Psoas muscle (tissue), 8 donors: ENCODE results near the gene IP6K3. TPM values are rescaled to one million over a fixed set of nuclear protein-coding genes. Genes with fewer than 3 reads are reported as not detected.
A peak's percentile ranks its signal among the peaks of the same experiment; 100 is the strongest.

Source experiments
- ATAC-seq, 4 donors: fragments of 200-7000 bp; cut with Tn5 transposase; one replicate each; pipeline ENCODE4 v1.9.1; 2020; ENCODE audit warnings: moderate library complexity in 3 of 4, mild to moderate bottlenecking in 2 of 4
- DNase-seq, 2 donors: peaks; one replicate each; pipeline ENCODE4 v3.0.0-alpha.2; 2020
- H3K27ac ChIP-seq: fragments of 200-600 bp; one replicate; pipeline ENCODE4 v1.8.0; 2022
- H3K27me3 ChIP-seq, 3 donors: fragments of 200-600 bp in 1 of 3; one replicate each; pipeline versions ENCODE4 v1.6.1 to v1.8.0; 2013 to 2022; ENCODE audit warnings: low read length in 2 of 3, mild to moderate bottlenecking in 2 of 3, moderate library complexity in 1 of 3; ENCODE audit not compliant: insufficient read depth in 3 of 3
- H3K36me3 ChIP-seq, 2 donors: fragments of 200-600 bp in 1 of 2; one replicate each; pipeline versions ENCODE4 v1.6.1 to v1.8.0; 2013 to 2022; ENCODE audit warnings: low read depth in 1 of 2, mild to moderate bottlenecking in 1 of 2, moderate library complexity in 1 of 2; ENCODE audit not compliant: insufficient read depth in 1 of 2
- H3K4me1 ChIP-seq: fragments of 200-600 bp; one replicate; pipeline ENCODE4 v1.8.0; 2022
- H3K4me3 ChIP-seq: fragments of 200-600 bp; one replicate; pipeline ENCODE4 v1.8.0; 2022; ENCODE audit warnings: mild to moderate bottlenecking
- H3K9me3 ChIP-seq: fragments of 200-600 bp; one replicate; pipeline ENCODE4 v1.8.0; 2022
- WGBS, 3 donors: extraction: QIAGEN DNeasy Blood & Tissue Kit; methylation state at CpG; one replicate each; pipeline versions ENCODE4 v1.1.6 to v1.1.7; 2013; 5-methylcytosine and 5-hydroxymethylcytosine counted together
- intact Hi-C, 2 donors: fragments of 100-400 bp; cut with DNase I; formaldehyde crosslinking; loops; one replicate each; pipeline versions ENCODE4 v1.11.0 to v1.14.2; 2022
- polyA plus RNA-seq, 3 donors: library from polyadenylated mRNA; stranded (reverse); fragments of 200-250 nt; gene quantifications; one replicate each; pipeline ENCODE4 v1.2.3, GENCODE V29; 2013
- total RNA-seq, 4 donors: library from RNA; stranded (reverse); fragmentation: NEBNext Ultra II Directional in 2 of 4; extraction: Animal tissue kit (Norgen Biotek cat#: 25700) in 2 of 4; gene quantifications; one replicate each; pipeline versions ENCODE4 v1.2.1 to v1.2.4, GENCODE V29; 2021 to 2023
- TF ChIP-seq, protein P1 (sequence below): fragments of 200-600 bp; IDR thresholded peaks from one replicate; pipeline ENCODE4 v1.8.0; 2022; ENCODE audit warnings: antibody characterized with exemption
- donor health status: healthy with polysubstance abuse.
- donor health status: DM: no; HTN: no; CAD: no; lungs with moderate emphysema.
- donor health status: Bipolar disorder and iron deficiency.
- donor health status: healthy.
- donor health status: DM: yes; HTN: yes; CAD: no.
- donor health status: DM: no; HTN: no; CAD: no.
- donor health status: DM: no; HTN: no; CAD: no.
- donor health status: DM: yes; HTN: yes; CAD: no.

IP6K3 gene
- total and polyA plus RNA-seq, 7 donors: 95.7 to 363 (median 220) TPM

DNA sequence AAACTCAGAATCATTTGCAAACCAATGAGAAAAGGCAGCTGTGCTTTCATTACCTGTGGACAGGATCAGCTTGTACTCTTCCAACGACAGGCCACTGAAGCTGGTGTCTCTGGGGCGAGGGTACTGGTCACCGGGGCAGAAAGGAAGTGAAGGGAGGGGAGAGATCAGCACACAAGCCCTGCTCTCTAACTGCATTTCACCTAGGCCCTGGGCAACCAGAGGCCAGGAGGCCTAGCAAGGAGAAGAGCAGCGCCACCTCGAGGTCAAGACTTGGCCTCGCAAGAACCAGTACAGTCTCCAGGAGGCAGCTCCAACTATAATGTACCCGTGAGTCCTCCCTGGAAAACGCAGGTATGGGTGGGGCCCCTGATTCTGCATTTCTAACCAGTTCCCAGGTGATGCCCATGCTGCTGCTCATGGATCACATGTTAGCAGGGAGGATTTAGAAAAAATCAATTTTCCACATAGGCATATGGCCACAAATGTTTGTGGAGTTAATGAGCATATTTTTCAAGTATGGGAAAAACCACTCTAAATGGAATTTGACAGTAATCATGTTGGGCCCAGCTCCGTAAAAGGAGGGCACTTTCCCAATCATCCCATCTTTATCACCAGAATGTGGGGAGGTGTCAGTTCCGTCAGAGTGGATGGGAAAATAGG, 46.2 kb downstream of the IP6K3 start:
- Histone ChIP-seq H3K4me1 (peaks cover 36% of the 10 kb centered on the region), H3K27me3 (no peaks in the 10 kb centered on the region), H3K36me3 (peaks cover 6 to 45% of the 10 kb centered on the region in 2 donors), H3K27ac (no peak overlapping the region), H3K4me3 (peak overlapping the region; percentile 5), H3K9me3 (no peaks in the 10 kb centered on the region)
- intact Hi-C loops: loop anchor here (5.0 to 10.0 kb wide), 2 partner anchors 113 to 454 kb away; no protein-coding TSS in a partner anchor
- peak; percentile 79 to 83 (median 80) for ATAC-seq
- peak; percentile 65 to 83 for DNase-seq
- WGBS, 3 donors: 51 to 56% (median 52%) methylated on average over 10 of the region's 10 CpGs
- TF ChIP-seq, protein P1, sequence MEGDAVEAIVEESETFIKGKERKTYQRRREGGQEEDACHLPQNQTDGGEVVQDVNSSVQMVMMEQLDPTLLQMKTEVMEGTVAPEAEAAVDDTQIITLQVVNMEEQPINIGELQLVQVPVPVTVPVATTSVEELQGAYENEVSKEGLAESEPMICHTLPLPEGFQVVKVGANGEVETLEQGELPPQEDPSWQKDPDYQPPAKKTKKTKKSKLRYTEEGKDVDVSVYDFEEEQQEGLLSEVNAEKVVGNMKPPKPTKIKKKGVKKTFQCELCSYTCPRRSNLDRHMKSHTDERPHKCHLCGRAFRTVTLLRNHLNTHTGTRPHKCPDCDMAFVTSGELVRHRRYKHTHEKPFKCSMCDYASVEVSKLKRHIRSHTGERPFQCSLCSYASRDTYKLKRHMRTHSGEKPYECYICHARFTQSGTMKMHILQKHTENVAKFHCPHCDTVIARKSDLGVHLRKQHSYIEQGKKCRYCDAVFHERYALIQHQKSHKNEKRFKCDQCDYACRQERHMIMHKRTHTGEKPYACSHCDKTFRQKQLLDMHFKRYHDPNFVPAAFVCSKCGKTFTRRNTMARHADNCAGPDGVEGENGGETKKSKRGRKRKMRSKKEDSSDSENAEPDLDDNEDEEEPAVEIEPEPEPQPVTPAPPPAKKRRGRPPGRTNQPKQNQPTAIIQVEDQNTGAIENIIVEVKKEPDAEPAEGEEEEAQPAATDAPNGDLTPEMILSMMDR: peak; percentile 67

- Histone ChIP-seq H3K4me1 (peaks cover 43% of the 10 kb centered on the region), H3K9me3 (no peaks in the 10 kb centered on the region)
- DNase-seq: no peak
These were observed 47.0 kb downstream of the IP6K3 start for GRCh38 chr6:33699739-33700138.

GRCh38 chr6:33699131-33699530, 47.6 kb downstream of the IP6K3 start:
- DNase-seq: peak in 1 of 2 donors; percentile 39
- no peak overlapping the region for H3K27ac ChIP-seq
- no peak for ATAC-seq
- H3K36me3 ChIP-seq: peaks cover 6 to 46% of the 10 kb centered on the region in 2 donors
- H3K9me3 ChIP-seq: no peaks in the 10 kb centered on the region
- TF ChIP-seq, protein P1: no peak
- 47 to 64% (median 58%) methylated on average over 8 of the region's 8 CpGs for WGBS, 3 donors
- H3K4me3 ChIP-seq: no peak overlapping the region
- intact Hi-C loops: no loop called here
- H3K4me1 ChIP-seq: peaks cover 48% of the 10 kb centered on the region
- H3K27me3 ChIP-seq: no peaks in the 10 kb centered on the region

More at GRCh38 chr6:33699739-33700138, 47.0 kb downstream of the IP6K3 start:
- no peak overlapping the region for H3K4me3 ChIP-seq
- no peaks in the 10 kb centered on the region for H3K27me3 ChIP-seq
- intact Hi-C loops: loop anchor here (5.0 to 10.0 kb wide), 2 partner anchors 112 to 455 kb away; no protein-coding TSS in a partner anchor
- peaks cover 6 to 48% of the 10 kb centered on the region in 2 donors for H3K36me3 ChIP-seq
- peak overlapping the region; percentile 27 for H3K27ac ChIP-seq
- 67 to 83% (median 72%) methylated on average over 5 of the region's 5 CpGs for WGBS, 3 donors
- ATAC-seq: no peak
- TF ChIP-seq, protein P1: no peak

DNA sequence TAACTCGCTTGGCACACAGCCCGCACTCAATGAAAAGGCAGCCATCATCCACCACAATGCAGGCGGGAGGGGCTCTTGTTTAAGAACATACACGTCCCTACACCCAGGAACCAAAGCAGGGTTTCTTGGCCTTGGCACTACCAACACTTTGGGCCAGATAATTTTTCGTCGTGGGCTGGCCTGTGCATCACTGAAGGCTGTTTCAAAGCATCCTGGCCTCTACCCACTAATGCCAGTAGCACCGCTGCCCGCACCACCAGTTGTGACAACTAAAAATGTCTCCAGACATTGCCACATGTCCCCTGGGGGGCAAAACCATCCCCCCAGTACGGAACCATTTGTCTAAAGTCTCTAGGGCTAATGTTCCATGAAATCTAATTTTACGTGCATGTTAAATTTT, 48.2 kb downstream of the IP6K3 start:
- 73 to 80% (median 76%) methylated on average over 10 of the region's 10 CpGs for WGBS, 3 donors
- intact Hi-C loops: no loop called here
- DNase-seq: peak in 1 of 2 donors; percentile 23
- Histone ChIP-seq H3K36me3 (peaks cover 5 to 44% of the 10 kb centered on the region in 2 donors), H3K27ac (no peak overlapping the region), H3K9me3 (no peaks in the 10 kb centered on the region), H3K4me3 (no peak overlapping the region), H3K27me3 (no peaks in the 10 kb centered on the region), H3K4me1 (peaks cover 55% of the 10 kb centered on the region)
- TF ChIP-seq, protein P1: no peak
- no peak for ATAC-seq
